ENCODE results near the gene DEFB115.
"Not testable (repeated sequence)": the region's sequence is repeated elsewhere in the genome, so short reads cannot be mapped to it uniquely, and the experiment has no call there.

The DEFB115 gene, protein sequence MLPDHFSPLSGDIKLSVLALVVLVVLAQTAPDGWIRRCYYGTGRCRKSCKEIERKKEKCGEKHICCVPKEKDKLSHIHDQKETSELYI

DNA sequence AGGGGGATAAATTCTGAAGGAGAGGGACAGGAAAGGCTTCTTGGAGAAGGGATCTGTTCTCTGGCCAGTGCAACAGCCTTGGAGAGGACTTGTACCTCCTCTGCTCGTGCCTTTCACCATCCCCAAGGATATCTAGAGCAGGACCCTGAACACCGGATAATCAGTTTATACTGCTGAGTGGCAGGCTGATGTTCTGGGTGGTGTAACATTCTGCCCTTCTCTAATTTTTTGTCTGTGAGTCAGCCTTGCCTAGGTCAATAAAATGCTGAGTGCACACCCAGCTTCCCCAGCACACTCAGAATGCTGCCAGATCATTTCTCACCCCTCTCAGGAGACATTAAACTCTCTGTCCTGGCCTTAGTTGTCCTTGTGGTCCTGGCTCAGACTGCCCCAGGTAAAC, at the start of gene DEFB115:
DEFB115 (plus strand) TSS at position 301 of the 400 bp plus-strand sequence; CDS start at position 301, 0 bp downstream.
- no peak for DNase-seq

DNA sequence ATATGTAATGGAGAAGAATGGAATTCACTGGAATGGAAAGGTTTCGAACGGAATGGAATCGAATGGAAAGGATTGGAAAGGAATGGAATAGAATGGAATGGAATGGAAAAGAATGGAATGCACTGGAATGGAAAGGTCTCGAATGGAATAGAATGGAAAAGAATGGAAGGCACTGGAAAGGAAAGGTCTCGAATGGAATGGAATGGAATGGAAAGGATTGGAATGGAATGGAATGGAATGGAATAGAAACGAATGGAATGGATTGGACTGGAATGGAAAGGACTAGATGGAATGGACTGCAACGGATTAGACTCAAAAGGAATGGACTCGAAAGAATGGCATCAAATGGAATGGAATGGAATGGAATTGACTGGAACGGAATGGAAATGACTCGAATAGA, 20.5 kb upstream of the DEFB115 start:
- DNase-seq = no peak

DNA sequence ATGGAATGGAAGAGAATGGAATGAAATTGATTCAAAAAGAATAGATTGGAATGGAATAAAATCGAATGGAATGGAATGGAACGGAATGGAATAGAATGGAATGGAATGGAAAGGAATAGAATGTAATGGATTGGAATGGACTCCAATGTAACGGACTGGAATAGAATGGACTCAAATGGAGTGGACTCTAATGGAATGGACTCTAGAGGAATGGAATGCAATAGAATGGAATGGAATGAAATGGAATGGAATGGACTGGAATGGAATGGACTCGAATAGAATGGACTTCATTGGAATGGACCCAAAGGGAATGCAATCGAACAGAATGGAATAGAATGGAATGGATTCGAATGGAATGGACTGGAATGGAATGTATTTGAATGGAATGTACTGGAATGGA, 19.7 kb upstream of the DEFB115 start:
- no peak for DNase-seq

DNA sequence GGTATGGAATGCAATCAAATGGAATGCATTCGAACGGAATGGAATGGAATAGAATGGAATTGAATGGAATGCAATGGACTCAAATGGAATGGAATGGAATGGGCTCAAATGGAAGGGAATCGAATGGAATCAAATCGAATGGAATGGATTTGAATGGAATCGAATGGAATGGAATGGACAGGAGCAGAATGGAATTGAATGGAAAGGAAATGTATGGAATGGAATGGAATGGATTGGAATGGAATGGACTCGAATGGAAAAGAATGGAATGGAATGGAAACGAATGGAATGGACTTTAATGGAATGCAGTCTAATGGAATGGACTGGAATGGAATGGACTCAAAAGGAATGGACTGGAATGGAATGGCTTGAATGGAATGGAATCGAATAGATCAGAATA, 18.3 kb upstream of the DEFB115 start:
- no peak for DNase-seq

DNA sequence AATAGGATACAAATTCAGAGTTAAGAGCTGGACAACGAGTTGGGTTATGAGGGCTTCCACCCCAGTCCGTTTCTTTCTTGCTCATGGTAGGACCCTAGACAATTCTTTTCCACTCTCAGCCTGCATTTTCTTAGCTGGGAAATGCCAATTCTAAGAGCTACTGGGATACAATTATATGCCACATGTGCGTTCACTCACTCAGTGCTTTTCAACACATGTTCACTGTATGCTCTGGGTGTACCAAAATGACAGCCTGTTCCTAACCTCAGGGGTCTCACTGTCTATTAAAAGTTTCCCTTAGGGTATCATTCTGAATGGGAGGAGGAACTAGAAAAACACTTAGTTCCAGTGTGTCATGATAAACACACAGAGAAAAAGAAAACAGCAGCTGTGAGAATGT, 505 bp upstream of the DEFB115 start:
- DNase-seq = no peak

DNA sequence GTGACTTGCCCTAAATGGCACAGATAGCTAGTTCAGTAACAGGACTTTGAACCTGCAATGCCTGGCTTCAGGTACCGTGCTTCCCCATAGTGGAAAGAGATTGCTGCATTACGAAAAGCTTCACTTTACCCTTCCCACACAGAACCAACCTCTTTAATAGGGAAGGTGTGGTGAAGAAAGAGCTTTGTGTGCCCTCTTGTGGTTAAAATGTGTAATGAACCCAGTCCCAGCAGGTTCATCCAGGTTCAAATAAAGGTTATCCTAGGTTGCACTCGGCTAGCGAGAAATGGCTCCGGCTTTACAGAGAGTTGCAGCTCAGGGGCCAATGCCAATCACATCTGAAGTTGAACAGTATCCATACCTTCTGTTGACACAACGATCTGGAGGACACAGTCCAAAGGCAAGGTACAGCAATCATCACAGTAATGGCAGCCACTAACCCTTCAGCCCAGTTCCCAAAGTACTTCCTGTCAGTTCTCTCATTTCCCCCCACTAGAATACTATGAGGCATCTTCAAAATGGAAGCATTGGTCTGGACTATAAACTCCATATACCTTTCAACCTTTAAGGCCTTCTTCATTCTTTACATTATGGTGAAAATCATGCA, 3.0 kb downstream of the DEFB115 start:
- DNase-seq = no peak

DNA sequence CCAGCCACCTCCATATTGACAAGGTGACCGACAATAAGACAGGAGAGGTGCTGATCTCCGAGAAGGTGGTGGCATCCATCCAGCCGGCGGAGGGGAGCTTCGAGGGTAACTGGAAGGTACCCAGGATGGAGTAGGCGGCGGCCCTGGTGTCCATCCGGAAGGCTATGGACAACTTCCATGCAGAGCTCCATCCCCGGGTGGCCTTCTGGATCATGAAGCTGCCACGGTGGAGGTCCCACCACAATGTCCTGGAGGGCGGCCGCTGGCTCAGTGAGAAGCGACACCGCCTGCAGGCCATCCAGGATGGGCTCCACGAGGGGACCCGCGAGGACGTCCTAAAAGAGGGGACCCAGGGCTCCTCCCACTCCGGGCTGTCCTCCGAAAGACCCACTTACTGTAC, 17.0 kb downstream of the DEFB115 start:
- DNase-seq = no peak

DNA sequence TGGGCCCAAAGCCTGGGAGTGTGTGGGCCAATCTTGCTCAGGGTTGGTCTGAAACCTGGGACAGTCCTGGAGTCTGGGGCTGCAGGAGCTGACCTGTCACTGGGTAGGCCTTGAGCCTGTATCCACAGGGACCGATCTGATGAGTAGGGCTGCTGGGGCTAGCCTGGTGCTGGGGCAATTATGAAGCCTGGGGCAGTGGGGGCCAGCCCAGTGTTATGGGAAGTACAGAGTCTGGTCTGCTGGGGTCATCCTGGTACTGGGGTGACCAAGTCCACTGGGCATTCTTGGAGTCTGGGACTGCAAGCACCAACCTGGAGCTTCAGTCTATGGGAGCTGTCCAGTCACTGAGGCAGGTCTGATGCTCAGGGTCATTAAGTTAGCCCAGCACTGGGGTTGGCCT, 20.7 kb downstream of the DEFB115 start:
- DNase-seq = no peak

DNA sequence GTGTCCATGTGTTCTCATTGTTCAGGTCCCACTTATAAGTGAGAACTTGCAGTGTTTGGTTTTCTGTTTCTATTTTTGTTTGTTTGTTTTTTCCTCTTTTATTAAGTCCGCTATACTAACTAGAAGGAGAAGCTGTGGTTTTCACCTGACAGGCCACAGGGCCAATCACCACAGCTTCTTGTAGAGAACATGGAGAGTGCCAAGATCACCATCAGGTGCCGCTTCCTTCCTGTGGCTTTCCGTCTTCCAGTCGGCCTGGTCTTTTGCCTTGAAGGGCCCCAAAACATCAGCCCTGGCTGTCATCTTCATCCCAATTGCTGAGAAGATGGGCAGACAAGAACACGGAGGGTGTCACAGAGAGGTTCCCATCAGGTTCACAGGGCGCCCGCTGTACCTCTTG, 27.5 kb downstream of the DEFB115 start:
- DNase-seq = not testable (repeated sequence)

DNA sequence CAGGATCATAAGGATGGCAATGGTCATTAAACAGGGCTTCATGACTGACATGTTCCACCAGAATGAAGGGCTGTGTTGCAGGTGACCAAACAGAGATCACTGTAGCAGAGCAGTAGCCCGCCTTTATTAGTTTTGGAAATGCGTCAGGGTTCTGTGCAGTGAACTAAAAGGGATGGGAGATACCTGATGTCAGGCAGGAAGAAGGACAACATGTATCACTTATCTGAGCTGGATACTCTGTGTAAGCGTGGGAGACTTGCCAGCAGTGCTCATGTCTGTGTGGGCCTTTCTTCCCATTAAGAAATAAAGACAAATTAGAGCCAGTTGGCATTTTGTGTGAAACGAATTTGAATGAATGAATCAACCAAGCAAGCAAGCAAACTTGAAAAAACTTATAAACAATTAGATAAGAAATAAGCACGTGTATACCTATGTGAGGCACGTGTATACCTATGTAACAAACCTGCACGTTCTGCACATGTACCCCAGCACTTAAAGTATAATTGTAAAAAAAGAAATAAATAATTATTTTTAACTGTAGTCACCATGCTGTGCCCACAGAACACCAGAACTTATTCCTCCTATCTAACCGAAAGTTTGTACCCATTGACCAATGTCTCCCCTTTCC, 51.2 kb downstream of the DEFB115 start, which contains the start of gene DEFB116:
DEFB116 (minus strand) TSS at position 51 of the 628 bp plus-strand sequence; CDS start at position 51, 0 bp downstream.
- no peak for DNase-seq
